ENCODE measurements around the gene ITGB5. TPM values are rescaled to one million over a fixed set of nuclear protein-coding genes. Genes with fewer than 3 reads are reported as not detected.
A peak's percentile ranks its signal among the peaks of the same experiment; 100 is the strongest.

ITGB5 gene
- total RNA-seq, 1 experiment from 2014 or later = 146 TPM

DNA sequence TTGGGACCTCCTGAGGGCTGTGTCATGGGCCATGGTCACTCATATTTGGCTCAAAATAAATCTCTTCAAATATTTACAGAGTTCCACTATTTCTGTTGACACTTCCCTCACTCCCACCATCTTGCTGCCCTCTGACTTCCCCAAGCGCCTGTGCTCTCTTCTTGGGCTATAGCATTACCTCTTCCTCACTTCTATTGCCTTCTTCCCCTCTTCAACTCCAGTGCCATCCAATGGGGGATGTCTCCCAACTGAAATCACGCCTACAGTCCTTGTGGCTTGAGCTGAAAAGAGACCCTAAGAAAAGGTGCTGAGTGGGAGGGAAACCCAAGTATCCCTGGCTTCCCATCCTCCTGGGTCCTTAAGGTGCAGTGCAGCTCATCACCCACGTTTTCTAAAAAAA is 135.1 kb downstream of the ITGB5 start:
- Histone ChIP-seq H3K4me2 (ENCODE audit: insufficient read depth, insufficient read length, low read length) (no peak overlapping the region), H3K4me1 (ENCODE audit: insufficient read depth, low read length) (no peaks in the 10 kb centered on the region), H3K79me1 (ENCODE audit: insufficient read depth, low read depth, low read length, poor library complexity, severe bottlenecking) (no peaks in the 10 kb centered on the region), H4K91ac (ENCODE audit: insufficient read length, low read depth, low read length) (no peak overlapping the region), H3T11ph (ENCODE audit: low read length) (no peak overlapping the region), H3K14ac (ENCODE audit: insufficient read depth, low read length) (no peak overlapping the region), H3K56ac (ENCODE audit: insufficient read length, low read depth, low read length) (no peak overlapping the region), H2BK5ac (ENCODE audit: insufficient read length, low read length) (no peak overlapping the region), H2AFZ (ENCODE audit: low read length) (no peak overlapping the region), H2AK5ac (ENCODE audit: insufficient read length, low read length) (no peak overlapping the region), H3K23me2 (ENCODE audit: insufficient read length, low read depth, low read length, poor library complexity, severe bottlenecking) (no peaks in the 10 kb centered on the region), H3K23ac (ENCODE audit: insufficient read length, low read depth, low read length) (no peak overlapping the region), H3K27me3 (ENCODE audit: insufficient read depth, low read length) (no peaks in the 10 kb centered on the region), H2BK15ac (ENCODE audit: low read depth, low read length) (no peak overlapping the region), H2BK20ac (ENCODE audit: low read depth, low read length, poor library complexity, severe bottlenecking) (no peak overlapping the region), H2BK120ac (ENCODE audit: low read depth, low read length, poor library complexity, severe bottlenecking) (no peak overlapping the region), H3K9me3 (ENCODE audit: control insufficient read depth, low read depth, low read length) (no peaks in the 10 kb centered on the region), H2BK12ac (ENCODE audit: insufficient read length, low read depth, low read length) (no peak overlapping the region), H3K9ac (ENCODE audit: extremely low read depth, insufficient read length, low read length) (no peak overlapping the region), H3K79me2 (ENCODE audit: insufficient read depth, low read length) (no peaks in the 10 kb centered on the region), H3K18ac (ENCODE audit: insufficient read length, low read depth, low read length) (no peak overlapping the region), H4K8ac (replicated peaks; ENCODE audit: insufficient read length, low read depth, low read length) (no peak overlapping the region), H3K27ac (ENCODE audit: insufficient read length, low read depth, low read length) (no peak overlapping the region), H3K4ac (ENCODE audit: low read depth, low read length) (no peak overlapping the region), H4K5ac (ENCODE audit: insufficient read length, low read depth, low read length) (no peak overlapping the region), H4K20me1 (ENCODE audit: control insufficient read depth, insufficient read depth, insufficient read length) (no peaks in the 10 kb centered on the region)
- H3K27me3 Mint-ChIP-seq (ENCODE audit: low read depth) = no peaks in the 10 kb centered on the region; the same call in none of the 2 replicates
- no CpG with 5 or more reads among the region's 3 CpGs for WGBS (ENCODE audit: extremely low coverage, insufficient read length, low lambda C conversion rate)
- peaks cover 33 to 36% of the 10 kb centered on the region in 2 experiments for H3K4me1 Mint-ChIP-seq
- DNase-seq = no peak
- H3K4me3 Mint-ChIP-seq = no peak overlapping the region
- TF ChIP-seq, protein P1, sequence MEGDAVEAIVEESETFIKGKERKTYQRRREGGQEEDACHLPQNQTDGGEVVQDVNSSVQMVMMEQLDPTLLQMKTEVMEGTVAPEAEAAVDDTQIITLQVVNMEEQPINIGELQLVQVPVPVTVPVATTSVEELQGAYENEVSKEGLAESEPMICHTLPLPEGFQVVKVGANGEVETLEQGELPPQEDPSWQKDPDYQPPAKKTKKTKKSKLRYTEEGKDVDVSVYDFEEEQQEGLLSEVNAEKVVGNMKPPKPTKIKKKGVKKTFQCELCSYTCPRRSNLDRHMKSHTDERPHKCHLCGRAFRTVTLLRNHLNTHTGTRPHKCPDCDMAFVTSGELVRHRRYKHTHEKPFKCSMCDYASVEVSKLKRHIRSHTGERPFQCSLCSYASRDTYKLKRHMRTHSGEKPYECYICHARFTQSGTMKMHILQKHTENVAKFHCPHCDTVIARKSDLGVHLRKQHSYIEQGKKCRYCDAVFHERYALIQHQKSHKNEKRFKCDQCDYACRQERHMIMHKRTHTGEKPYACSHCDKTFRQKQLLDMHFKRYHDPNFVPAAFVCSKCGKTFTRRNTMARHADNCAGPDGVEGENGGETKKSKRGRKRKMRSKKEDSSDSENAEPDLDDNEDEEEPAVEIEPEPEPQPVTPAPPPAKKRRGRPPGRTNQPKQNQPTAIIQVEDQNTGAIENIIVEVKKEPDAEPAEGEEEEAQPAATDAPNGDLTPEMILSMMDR (conservative IDR thresholded peaks at IDR 0.05) = no peak
- H3K27ac Mint-ChIP-seq = peak overlapping the region in 2 of 3 experiments; percentile 46 to 89; a peak in 3 of 7 replicates
- H3K36me3 Mint-ChIP-seq (ENCODE audit: insufficient read depth in 1 of 3, low read depth in 3 of 3) = peaks cover 14 to 17% (median 16%) of the 10 kb centered on the region in 3 experiments; a peak in 6 of 7 replicates
- H3K9me3 Mint-ChIP-seq = peaks cover 11 to 14% of the 10 kb centered on the region in 2 experiments; a peak in 4 of 5 replicates
